K562 (cell line): Measurements from ENCODE around the gene UGT1A10. TPM values are rescaled to one million over a fixed set of nuclear protein-coding genes. Genes with fewer than 3 reads are reported as not detected.

ENCODE experiments used
- ARID2 ChIP-seq: fragments of 450-650 bp; IDR thresholded peaks from 2 replicates; pipeline ENCODE4 v1.6.1; 2017; ENCODE audit warnings: antibody characterized with exemption, mild to moderate bottlenecking
- ARID4B ChIP-seq: sonication (generic); formaldehyde crosslinking; IDR thresholded peaks from 2 replicates; pipeline ENCODE4 v1.8.0; 2022; ENCODE audit warnings: mild to moderate bottlenecking, missing genetic modification reagents
- ESRRA ChIP-seq: fragments of 450-650 bp; IDR thresholded peaks from 2 replicates; pipeline ENCODE4 v1.6.1; 2014; ENCODE audit warnings: low read depth, mild to moderate bottlenecking, moderate library complexity, borderline replicate concordance
- EZH2 ChIP-seq: IDR thresholded peaks from 2 replicates; pipeline ENCODE4 v1.6.1; 2012; ENCODE audit warnings: low read depth, mild to moderate bottlenecking, inconsistent platforms, low read length, borderline replicate concordance
- NUFIP1 ChIP-seq: fragments of 450-650 bp; IDR thresholded peaks from 2 replicates; pipeline ENCODE4 v1.6.1; 2018; ENCODE audit not compliant: partially characterized antibody
- PHB2 ChIP-seq: fragments of 450-650 bp; IDR thresholded peaks from 2 replicates; pipeline ENCODE4 v1.6.1; 2017; ENCODE audit warnings: low read depth
- PKNOX1 ChIP-seq: fragments of 450-650 bp; IDR thresholded peaks from 2 replicates; pipeline ENCODE4 v1.6.1; 2016
- RBBP5 ChIP-seq: fragments of 200-600 bp; sonication (generic); IDR thresholded peaks from 2 replicates; pipeline ENCODE4 v1.6.1; 2012; ENCODE audit warnings: borderline replicate concordance, mild to moderate bottlenecking, low read length, control low read depth, inconsistent platforms; ENCODE audit not compliant: insufficient read depth, poor library complexity, severe bottlenecking
- RBM25 ChIP-seq: fragments of 200-400 bp; formaldehyde crosslinking; IDR thresholded peaks from 2 replicates; pipeline ENCODE4 v1.6.1; 2018; ENCODE audit warnings: low read length, low read depth, moderate library complexity; ENCODE audit not compliant: severe bottlenecking
- polyA plus RNA-seq, 8 experiments: library from polyadenylated mRNA; depleted of rRNA in 4 of 8; stranded (reverse) in 5 of 8; unstranded in 3 of 8; fragments of >200 nt; fragmentation: Nextera tagmentation in 2 of 8; fragmentation: Illumina TruSeq in 1 of 8; extraction: Ambion mirVana in 2 of 8; extraction: Trizol in 1 of 8; gene quantifications; 2 replicates each; pipeline versions ENCODE4 v1.2.1 to v1.2.3, GENCODE V29; 2011 to 2014; ENCODE audit warnings: inconsistent platforms in 1 of 8, missing spikeins in 1 of 8
- total RNA-seq, 7 experiments: library from RNA; depleted of rRNA in 6 of 7; stranded (reverse); fragments of >200 nt in 6 of 7; fragmentation: Illumina TruSeq in 2 of 7; extraction: Trizol in 2 of 7; gene quantifications; 2 replicates each; pipeline versions ENCODE4 v1.2.1 to v1.2.3, GENCODE V29; 2011 to 2021; ENCODE audit warnings: low replicate concordance in 1 of 7
- TF ChIP-seq, protein P1 (sequence below): fragments of 250-450 bp; sonication (Bioruptor Pico); IDR thresholded peaks from 2 replicates; pipeline ENCODE4 v1.9.0; 2021; ENCODE audit warnings: mild to moderate bottlenecking

UGT1A10 gene
- total and polyA plus RNA-seq, 9 of the 15 experiments (the other 6 are each of a cell fraction or from before 2014, with no cell fraction given), result not detected

DNA sequence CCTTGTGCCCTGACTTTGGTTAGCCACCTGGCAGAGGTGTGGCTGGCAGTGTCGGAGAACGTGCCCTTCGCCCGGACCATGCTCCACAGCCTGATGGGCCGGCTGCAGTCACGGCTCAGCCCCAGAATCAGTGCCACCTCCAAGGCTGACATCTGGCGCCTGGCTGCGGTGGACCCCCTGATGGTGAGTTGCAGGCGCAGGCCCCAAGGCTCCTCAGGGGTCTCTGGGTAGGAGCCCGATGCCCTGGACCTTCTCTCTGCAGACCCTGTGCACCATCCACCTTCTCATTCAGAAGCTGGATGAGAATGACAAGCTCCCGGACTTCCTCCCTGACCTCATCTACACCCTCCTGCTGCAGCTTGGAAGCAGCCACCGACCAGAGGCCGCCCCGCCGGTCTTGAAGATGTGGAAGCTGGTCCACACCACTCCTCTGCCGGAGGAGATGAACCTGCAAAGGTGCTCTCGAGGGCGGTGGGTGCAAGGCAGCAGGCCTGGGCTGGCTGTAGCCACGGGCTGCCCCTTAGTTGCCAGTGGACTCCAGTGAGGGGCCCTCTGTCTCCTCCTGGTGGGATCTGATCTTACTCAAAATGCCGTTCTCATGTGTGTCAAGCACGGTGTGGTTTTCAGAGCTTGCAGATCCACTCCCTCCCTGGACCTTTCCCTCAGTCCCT lies 186.0 kb downstream of the UGT1A10 start (continued):
- TF ChIP-seq ARID4B (CRISPR knock-in tag) (no peak), ARID2 (no peak), RBBP5 (no peak), PKNOX1 (no peak), ESRRA (no peak), EZH2 (no peak), NUFIP1 (no peak), PHB2 (no peak), RBM25 (no peak)
- TF ChIP-seq, protein P1, sequence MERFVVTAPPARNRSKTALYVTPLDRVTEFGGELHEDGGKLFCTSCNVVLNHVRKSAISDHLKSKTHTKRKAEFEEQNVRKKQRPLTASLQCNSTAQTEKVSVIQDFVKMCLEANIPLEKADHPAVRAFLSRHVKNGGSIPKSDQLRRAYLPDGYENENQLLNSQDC, result no peak

Other genes with a start within 250 kb of the UGT1A10 start
Only the 7 nearest of the 11 such genes appear.
- gene USP40, start 69.7 kb upstream of the UGT1A10 start, total RNA-seq (2014; rRNA removed), result 8.5 and 11.3 TPM in 2 replicates
- 12.8 and 14.8 TPM in 2 replicates for gene USP40, start 69.7 kb upstream of the UGT1A10 start, total RNA-seq (2014; rRNA removed; fragmentation: Illumina TruSeq; extraction: Trizol)
- 12.2 and 12.8 TPM in 2 replicates for gene USP40, start 69.7 kb upstream of the UGT1A10 start, total RNA-seq (2015; rRNA removed; fragmentation: Illumina TruSeq; extraction: Trizol)
- 12.9 and 13.1 TPM in 2 replicates for gene USP40, start 69.7 kb upstream of the UGT1A10 start, total RNA-seq (2021)
- 15.0 TPM in 2 replicates for gene USP40, start 69.7 kb upstream of the UGT1A10 start, polyA plus RNA-seq (2011; rRNA removed)
- 9.3 and 10.6 TPM in 2 replicates for gene USP40, start 69.7 kb upstream of the UGT1A10 start, polyA plus RNA-seq (2014; fragmentation: Illumina TruSeq; extraction: Trizol)
- 1 to 10 TPM; 5.5 to 7.9 TPM for gene USP40, start 69.7 kb upstream of the UGT1A10 start, polyA plus RNA-seq (2014; fragmentation: Nextera tagmentation; extraction: Ambion mirVana)
- gene USP40, start 69.7 kb upstream of the UGT1A10 start, polyA plus RNA-seq (2014; rRNA removed), result 9.0 and 9.3 TPM in 2 replicates
- not detected in 2 replicates for gene UGT1A8, start 18.8 kb upstream of the UGT1A10 start, total RNA-seq (2014; rRNA removed)
- not detected in 2 replicates for gene UGT1A8, start 18.8 kb upstream of the UGT1A10 start, total RNA-seq (2014; rRNA removed; fragmentation: Illumina TruSeq; extraction: Trizol)
- gene UGT1A8, start 18.8 kb upstream of the UGT1A10 start, total RNA-seq (2015; rRNA removed; fragmentation: Illumina TruSeq; extraction: Trizol), result 0.04 TPM in 1 of 2 replicates, not detected in the other
- gene UGT1A8, start 18.8 kb upstream of the UGT1A10 start, total RNA-seq (2021), result not detected in 2 replicates
- not detected in 2 replicates for gene UGT1A8, start 18.8 kb upstream of the UGT1A10 start, polyA plus RNA-seq (2011; rRNA removed)
- gene UGT1A8, start 18.8 kb upstream of the UGT1A10 start, polyA plus RNA-seq (2014; fragmentation: Illumina TruSeq; extraction: Trizol), result not detected in 2 replicates
- gene UGT1A8, start 18.8 kb upstream of the UGT1A10 start, polyA plus RNA-seq (2014; fragmentation: Nextera tagmentation; extraction: Ambion mirVana), result not detected
- gene UGT1A8, start 18.8 kb upstream of the UGT1A10 start, polyA plus RNA-seq (2014; rRNA removed), result not detected in 2 replicates
- gene UGT1A9, start 35.5 kb downstream of the UGT1A10 start, total RNA-seq (2014; rRNA removed), result 0.09 TPM in 1 of 2 replicates, not detected in the other
- not detected in 2 replicates for gene UGT1A9, start 35.5 kb downstream of the UGT1A10 start, total RNA-seq (2014; rRNA removed; fragmentation: Illumina TruSeq; extraction: Trizol)
- gene UGT1A9, start 35.5 kb downstream of the UGT1A10 start, total RNA-seq (2015; rRNA removed; fragmentation: Illumina TruSeq; extraction: Trizol), result not detected in 2 replicates
- gene UGT1A9, start 35.5 kb downstream of the UGT1A10 start, total RNA-seq (2021), result not detected in 2 replicates
- not detected in 2 replicates for gene UGT1A9, start 35.5 kb downstream of the UGT1A10 start, polyA plus RNA-seq (2011; rRNA removed)
- gene UGT1A9, start 35.5 kb downstream of the UGT1A10 start, polyA plus RNA-seq (2014; fragmentation: Illumina TruSeq; extraction: Trizol), result not detected in 2 replicates
- not detected for gene UGT1A9, start 35.5 kb downstream of the UGT1A10 start, polyA plus RNA-seq (2014; fragmentation: Nextera tagmentation; extraction: Ambion mirVana)
- gene UGT1A9, start 35.5 kb downstream of the UGT1A10 start, polyA plus RNA-seq (2014; rRNA removed), result not detected in 2 replicates
- not detected in 2 replicates for gene UGT1A7, start 45.5 kb downstream of the UGT1A10 start, total RNA-seq (2014; rRNA removed)
- gene UGT1A7, start 45.5 kb downstream of the UGT1A10 start, total RNA-seq (2014; rRNA removed; fragmentation: Illumina TruSeq; extraction: Trizol), result not detected in 2 replicates
- not detected in 2 replicates for gene UGT1A7, start 45.5 kb downstream of the UGT1A10 start, total RNA-seq (2015; rRNA removed; fragmentation: Illumina TruSeq; extraction: Trizol)
- gene UGT1A7, start 45.5 kb downstream of the UGT1A10 start, total RNA-seq (2021), result not detected in 2 replicates
- gene UGT1A7, start 45.5 kb downstream of the UGT1A10 start, polyA plus RNA-seq (2011; rRNA removed), result not detected in 2 replicates
- gene UGT1A7, start 45.5 kb downstream of the UGT1A10 start, polyA plus RNA-seq (2014; fragmentation: Illumina TruSeq; extraction: Trizol), result not detected in 2 replicates
- gene UGT1A7, start 45.5 kb downstream of the UGT1A10 start, polyA plus RNA-seq (2014; fragmentation: Nextera tagmentation; extraction: Ambion mirVana), result not detected
- gene UGT1A7, start 45.5 kb downstream of the UGT1A10 start, polyA plus RNA-seq (2014; rRNA removed), result not detected in 2 replicates
- not detected in 2 replicates for gene UGT1A6, start 56.4 kb downstream of the UGT1A10 start, total RNA-seq (2014; rRNA removed)
- not detected in 2 replicates for gene UGT1A6, start 56.4 kb downstream of the UGT1A10 start, total RNA-seq (2014; rRNA removed; fragmentation: Illumina TruSeq; extraction: Trizol)
- not detected in 2 replicates for gene UGT1A6, start 56.4 kb downstream of the UGT1A10 start, total RNA-seq (2015; rRNA removed; fragmentation: Illumina TruSeq; extraction: Trizol)
- gene UGT1A6, start 56.4 kb downstream of the UGT1A10 start, total RNA-seq (2021), result 0.09 TPM in 1 of 2 replicates, not detected in the other
- gene UGT1A6, start 56.4 kb downstream of the UGT1A10 start, polyA plus RNA-seq (2011; rRNA removed), result not detected in 2 replicates
- gene UGT1A6, start 56.4 kb downstream of the UGT1A10 start, polyA plus RNA-seq (2014; fragmentation: Illumina TruSeq; extraction: Trizol), result not detected in 2 replicates
- not detected for gene UGT1A6, start 56.4 kb downstream of the UGT1A10 start, polyA plus RNA-seq (2014; fragmentation: Nextera tagmentation; extraction: Ambion mirVana)
- not detected in 2 replicates for gene UGT1A6, start 56.4 kb downstream of the UGT1A10 start, polyA plus RNA-seq (2014; rRNA removed)
- not detected in 2 replicates for gene UGT1A5, start 76.5 kb downstream of the UGT1A10 start, total RNA-seq (2014; rRNA removed)
- not detected in 2 replicates for gene UGT1A5, start 76.5 kb downstream of the UGT1A10 start, total RNA-seq (2014; rRNA removed; fragmentation: Illumina TruSeq; extraction: Trizol)
- not detected in 2 replicates for gene UGT1A5, start 76.5 kb downstream of the UGT1A10 start, total RNA-seq (2015; rRNA removed; fragmentation: Illumina TruSeq; extraction: Trizol)
- gene UGT1A5, start 76.5 kb downstream of the UGT1A10 start, total RNA-seq (2021), result not detected in 2 replicates
- gene UGT1A5, start 76.5 kb downstream of the UGT1A10 start, polyA plus RNA-seq (2011; rRNA removed), result not detected in 2 replicates
- not detected in 2 replicates for gene UGT1A5, start 76.5 kb downstream of the UGT1A10 start, polyA plus RNA-seq (2014; fragmentation: Illumina TruSeq; extraction: Trizol)
- not detected for gene UGT1A5, start 76.5 kb downstream of the UGT1A10 start, polyA plus RNA-seq (2014; fragmentation: Nextera tagmentation; extraction: Ambion mirVana)
- not detected in 2 replicates for gene UGT1A5, start 76.5 kb downstream of the UGT1A10 start, polyA plus RNA-seq (2014; rRNA removed)
- gene UGT1A4, start 82.3 kb downstream of the UGT1A10 start, total RNA-seq (2014; rRNA removed), result not detected in 2 replicates
- not detected in 2 replicates for gene UGT1A4, start 82.3 kb downstream of the UGT1A10 start, total RNA-seq (2014; rRNA removed; fragmentation: Illumina TruSeq; extraction: Trizol)
- gene UGT1A4, start 82.3 kb downstream of the UGT1A10 start, total RNA-seq (2015; rRNA removed; fragmentation: Illumina TruSeq; extraction: Trizol), result not detected in 2 replicates
- not detected in 2 replicates for gene UGT1A4, start 82.3 kb downstream of the UGT1A10 start, total RNA-seq (2021)
- gene UGT1A4, start 82.3 kb downstream of the UGT1A10 start, polyA plus RNA-seq (2011; rRNA removed), result not detected in 2 replicates
- not detected in 2 replicates for gene UGT1A4, start 82.3 kb downstream of the UGT1A10 start, polyA plus RNA-seq (2014; fragmentation: Illumina TruSeq; extraction: Trizol)
- gene UGT1A4, start 82.3 kb downstream of the UGT1A10 start, polyA plus RNA-seq (2014; fragmentation: Nextera tagmentation; extraction: Ambion mirVana), result not detected
- gene UGT1A4, start 82.3 kb downstream of the UGT1A10 start, polyA plus RNA-seq (2014; rRNA removed), result not detected in 2 replicates